Mucosa of descending colon (tissue), 3 donors: ENCODE measurements around the gene CUL4A. TPM values are rescaled to one million over a fixed set of nuclear protein-coding genes. Genes with fewer than 3 reads are reported as not detected.

Source experiments
- ATAC-seq: fragments of 200-7000 bp; cut with Tn5 transposase; one replicate; pipeline ENCODE4 v1.9.1; 2020; ENCODE audit warnings: mild to moderate bottlenecking, moderate library complexity
- DNase-seq, 3 donors: peaks; one replicate each; pipeline ENCODE4 v3.0.0-alpha.2; 2020
- H3K36me3 ChIP-seq: fragments of 200-600 bp; one replicate; pipeline ENCODE4 v1.8.0; 2021; ENCODE audit warnings: low read depth, mild to moderate bottlenecking
- H3K4me1 ChIP-seq: fragments of 200-600 bp; one replicate; pipeline ENCODE4 v1.8.0; 2021; ENCODE audit warnings: low read depth, mild to moderate bottlenecking
- H3K4me3 ChIP-seq: fragments of 200-600 bp; one replicate; pipeline ENCODE4 v1.8.0; 2021; ENCODE audit warnings: mild to moderate bottlenecking
- H3K9me3 ChIP-seq: fragments of 200-600 bp; one replicate; pipeline ENCODE4 v1.8.0; 2021; ENCODE audit warnings: mild to moderate bottlenecking
- CTCF ChIP-seq: fragments of 200-600 bp; IDR thresholded peaks from one replicate; pipeline ENCODE4 v1.8.0; 2022; ENCODE audit warnings: antibody characterized with exemption, mild to moderate bottlenecking
- intact Hi-C, 2 donors: fragments of 100-400 bp; cut with DNase I in 1 of 2; cut with micrococcal nuclease in 1 of 2; formaldehyde crosslinking; loops; one replicate each; pipeline versions ENCODE4 v1.11.0 to v1.11.1; 2022; cut with DNase I, micrococcal nuclease
- total RNA-seq, 3 donors: library from RNA; stranded (reverse); fragmentation: NEBNext Ultra II Directional in 2 of 3; extraction: Animal tissue kit (Norgen Biotek cat#: 25700) in 2 of 3; gene quantifications; one replicate each; pipeline versions ENCODE4 v1.2.1 to v1.2.4, GENCODE V29; 2021 to 2023
- donor health status: DM: no; HTN: no; CAD: no; lungs with moderate emphysema.
- donor health status: DM: no; HTN: no; CAD: no.
- donor health status: DM: no; HTN: yes; CAD: no.

The CUL4A gene
- total RNA-seq, 3 donors from 2014 or later: 57.2 to 71.8 (median 59.8) TPM

GRCh38 chr13:113220877-113221276, 11.5 kb downstream of the CUL4A start:
- intact Hi-C loops: no loop called here
- H3K36me3 ChIP-seq: no peaks in the 10 kb centered on the region
- DNase-seq (no peak), ATAC-seq (no peak)
- no peaks in the 10 kb centered on the region for H3K9me3 ChIP-seq
- no peak for TF ChIP-seq CTCF
- H3K4me3 ChIP-seq: no peak overlapping the region
- H3K4me1 ChIP-seq: peaks cover 9% of the 10 kb centered on the region

- no peak for DNase-seq
- Histone ChIP-seq H3K36me3 (peaks cover 4% of the 10 kb centered on the region), H3K9me3 (no peaks in the 10 kb centered on the region), H3K4me1 (no peaks in the 10 kb centered on the region), H3K4me3 (no peak overlapping the region)
- no peak for ATAC-seq
- no peak for TF ChIP-seq CTCF
- intact Hi-C loops: no loop called here
Observed at GRCh38 chr13:113223070-113223469, 13.7 kb downstream of the CUL4A start.

- H3K36me3 ChIP-seq: peaks cover 4% of the 10 kb centered on the region
- no peak for ATAC-seq
Observed at GRCh38 chr13:113224486-113224885, 15.1 kb downstream of the CUL4A start.

GRCh38 chr13:113225515-113225914, 16.1 kb downstream of the CUL4A start:
- H3K36me3 ChIP-seq: peaks cover 4% of the 10 kb centered on the region
- TF ChIP-seq CTCF: no peak
- no peaks in the 10 kb centered on the region for H3K9me3 ChIP-seq
- intact Hi-C loops: no loop called here
- DNase-seq: no peak
- H3K4me3 ChIP-seq: no peak overlapping the region
- no peak for ATAC-seq
- no peaks in the 10 kb centered on the region for H3K4me1 ChIP-seq

More at GRCh38 chr13:113224486-113224885, 15.1 kb downstream of the CUL4A start:
- no peak for TF ChIP-seq CTCF
- Histone ChIP-seq H3K9me3 (no peaks in the 10 kb centered on the region), H3K4me1 (no peaks in the 10 kb centered on the region), H3K4me3 (no peak overlapping the region)
- intact Hi-C loops: no loop called here
- DNase-seq: peak in 1 of 3 donors; percentile 21

- ATAC-seq: no peak
Observed at GRCh38 chr13:113226873-113227450, 17.5 kb downstream of the CUL4A start.

More at GRCh38 chr13:113226873-113227450, 17.5 kb downstream of the CUL4A start:
- Histone ChIP-seq H3K4me1 (no peaks in the 10 kb centered on the region), H3K4me3 (no peak overlapping the region), H3K9me3 (no peaks in the 10 kb centered on the region), H3K36me3 (peaks cover 4% of the 10 kb centered on the region)
- no peak for DNase-seq
- intact Hi-C loops: no loop called here
- no peak for TF ChIP-seq CTCF
